MM.1S (cell line): ENCODE results near the gene GID4.

ENCODE experiments used
- DNase-seq: peaks from one replicate; pipeline ENCODE4 v3.0.0-alpha.2; 2015
- H2AFZ ChIP-seq: fragments of 300-600 bp; sonication (generic); 2 replicates; pipeline ENCODE4 v1.6.0; 2016; ENCODE audit warnings: antibody characterized with exemption, low read length
- H3F3A ChIP-seq: fragments of 300-600 bp; sonication (generic); 2 replicates; pipeline ENCODE4 v1.6.1; 2016; ENCODE audit warnings: mild to moderate bottlenecking, antibody characterized with exemption, low read length, moderate library complexity, mixed read lengths; ENCODE audit not compliant: insufficient read depth
- H3K27ac ChIP-seq: fragments of 300-600 bp; sonication (generic); 2 replicates; pipeline ENCODE4 v1.5.1; 2016; ENCODE audit warnings: mild to moderate bottlenecking, low read length
- H3K27me3 ChIP-seq: fragments of 300-600 bp; sonication (generic); replicated peaks from 2 replicates; pipeline ENCODE4 v1.6.0; 2016; ENCODE audit warnings: low read length; ENCODE audit not compliant: insufficient read depth
- H3K36me3 ChIP-seq: fragments of 300-600 bp; sonication (generic); replicated peaks from 2 replicates; pipeline ENCODE4 v1.6.1; 2016; ENCODE audit warnings: mild to moderate bottlenecking, low read length, mixed read lengths; ENCODE audit not compliant: insufficient read depth
- H3K4me1 ChIP-seq: fragments of 300-600 bp; sonication (generic); 2 replicates; pipeline ENCODE4 v1.6.1; 2016; ENCODE audit warnings: low read length, mixed read lengths
- H3K4me2 ChIP-seq: fragments of 300-600 bp; sonication (generic); 2 replicates; pipeline ENCODE4 v1.6.0; 2016; ENCODE audit warnings: low read depth, low read length
- H3K4me3 ChIP-seq: fragments of 300-600 bp; sonication (generic); 2 replicates; pipeline ENCODE4 v1.5.1; 2016; ENCODE audit warnings: low read length, mixed read lengths
- H3K79me2 ChIP-seq: fragments of 300-600 bp; sonication (generic); 2 replicates; pipeline ENCODE4 v1.6.1; 2016; ENCODE audit warnings: mixed run types, low read length, mixed read lengths
- H3K9ac ChIP-seq: fragments of 300-600 bp; sonication (generic); 2 replicates; pipeline ENCODE4 v1.6.1; 2016; ENCODE audit warnings: low read length, mixed read lengths
- H3K9me2 ChIP-seq: fragments of 300-600 bp; sonication (generic); replicated peaks from 2 replicates; pipeline ENCODE4 v1.6.1; 2016; ENCODE audit warnings: mild to moderate bottlenecking, low read length, mixed read lengths; ENCODE audit not compliant: insufficient read depth
- H3K9me3 ChIP-seq: fragments of 300-600 bp; sonication (generic); replicated peaks from 2 replicates; pipeline ENCODE4 v1.6.1; 2016; ENCODE audit warnings: mild to moderate bottlenecking, low read length, mixed read lengths; ENCODE audit not compliant: insufficient read depth
- H4K20me1 ChIP-seq: fragments of 300-600 bp; sonication (generic); 2 replicates; pipeline ENCODE4 v1.6.1; 2016; ENCODE audit warnings: mild to moderate bottlenecking, low read length, moderate library complexity, mixed read lengths; ENCODE audit not compliant: insufficient read depth
- CTCF ChIP-seq: fragments of 300-600 bp; sonication (generic); IDR thresholded peaks from 2 replicates; pipeline ENCODE4 v1.5.1; 2016; ENCODE audit warnings: antibody characterized with exemption, low read length, mixed read lengths
- EZH2 ChIP-seq: fragments of 300-600 bp; sonication (generic); optimal IDR thresholded peaks from 2 replicates; pipeline ENCODE3; 2017; ENCODE audit warnings: low read depth, mild to moderate bottlenecking, antibody characterized with exemption, low read length, mixed read lengths
- EZH2phosphoT487 ChIP-seq: fragments of 300-600 bp; sonication (generic); IDR thresholded peaks from 2 replicates; pipeline ENCODE4 v1.6.1; 2018; ENCODE audit warnings: antibody characterized with exemption, low read length

The GID4 gene

GRCh38 chr17:18016426-18016825, 22.8 kb upstream of the GID4 start:
- H3K27me3 ChIP-seq = no peaks in the 10 kb centered on the region
- H4K20me1 ChIP-seq = no peaks in the 10 kb centered on the region
- H3K4me2 ChIP-seq = no peak overlapping the region
- H3K9me3 ChIP-seq = no peaks in the 10 kb centered on the region
- no peaks in the 10 kb centered on the region for H3K79me2 ChIP-seq
- no peak for DNase-seq
- no peak for TF ChIP-seq EZH2phosphoT487
- TF ChIP-seq CTCF = no peak
- no peak for TF ChIP-seq EZH2
- H3K4me1 ChIP-seq = peaks cover 16% of the 10 kb centered on the region
- no peak overlapping the region for H3K9ac ChIP-seq
- H3K27ac ChIP-seq = no peak overlapping the region
- H3F3A ChIP-seq = peaks cover 10% of the 10 kb centered on the region
- H3K36me3 ChIP-seq = no peaks in the 10 kb centered on the region
- H2AFZ ChIP-seq = no peak overlapping the region
- no peaks in the 10 kb centered on the region for H3K9me2 ChIP-seq
- no peak overlapping the region for H3K4me3 ChIP-seq

GRCh38 chr17:18017958-18018357, 21.2 kb upstream of the GID4 start:
- H3K27ac ChIP-seq = no peak overlapping the region
- H3K27me3 ChIP-seq = no peaks in the 10 kb centered on the region
- H3K79me2 ChIP-seq = no peaks in the 10 kb centered on the region
- no peaks in the 10 kb centered on the region for H3K9me3 ChIP-seq
- no peak overlapping the region for H3K4me2 ChIP-seq
- no peaks in the 10 kb centered on the region for H3K9me2 ChIP-seq
- peaks cover 10% of the 10 kb centered on the region for H3F3A ChIP-seq
- H3K36me3 ChIP-seq = no peaks in the 10 kb centered on the region
- H4K20me1 ChIP-seq = no peaks in the 10 kb centered on the region
- no peak overlapping the region for H3K4me3 ChIP-seq
- H2AFZ ChIP-seq = no peak overlapping the region
- no peak overlapping the region for H3K9ac ChIP-seq
- TF ChIP-seq EZH2 = no peak
- no peak for TF ChIP-seq EZH2phosphoT487
- TF ChIP-seq CTCF = no peak
- no peak for DNase-seq
- peaks cover 16% of the 10 kb centered on the region for H3K4me1 ChIP-seq

GRCh38 chr17:18018411-18018921, 20.7 kb upstream of the GID4 start:
- Histone ChIP-seq H3K4me1 (peaks cover 16% of the 10 kb centered on the region), H3K9me2 (no peaks in the 10 kb centered on the region), H2AFZ (no peak overlapping the region), H3K27ac (no peak overlapping the region), H3K9ac (no peak overlapping the region), H3K4me3 (no peak overlapping the region), H3K36me3 (no peaks in the 10 kb centered on the region), H3K79me2 (no peaks in the 10 kb centered on the region), H4K20me1 (no peaks in the 10 kb centered on the region), H3K9me3 (no peaks in the 10 kb centered on the region), H3K27me3 (no peaks in the 10 kb centered on the region), H3F3A (peaks cover 10% of the 10 kb centered on the region), H3K4me2 (no peak overlapping the region)
- TF ChIP-seq EZH2 (no peak), EZH2phosphoT487 (no peak), CTCF (no peak)
- no peak for DNase-seq
